ENCODE measurements around the gene METTL9.
"Not testable (repeated sequence)": the region's sequence is repeated elsewhere in the genome, so short reads cannot be mapped to it uniquely, and the experiment has no call there.

Gene METTL9

GRCh38 chr16:21560462-21560861 is 38.9 kb upstream of the METTL9 start:
- H3K27ac Mint-ChIP-seq, result no peak overlapping the region
- H3K36me3 Mint-ChIP-seq (ENCODE audit: low read depth), result no peaks in the 10 kb centered on the region
- no peak for TF ChIP-seq CTCF (IDR thresholded peaks at IDR 0.05)
- H3K4me1 Mint-ChIP-seq, result no peaks in the 10 kb centered on the region
- peaks cover 20% of the 10 kb centered on the region for H3K27me3 Mint-ChIP-seq (ENCODE audit: low read depth, poor library complexity)
- no peak for DNase-seq
- no peaks in the 10 kb centered on the region for H3K9me3 Mint-ChIP-seq
- no peak overlapping the region for H3K4me3 Mint-ChIP-seq

- H3K36me3 Mint-ChIP-seq (ENCODE audit: low read depth), result no peaks in the 10 kb centered on the region
- no peak for DNase-seq
- TF ChIP-seq CTCF (IDR thresholded peaks at IDR 0.05), result no peak
- no peak overlapping the region for H3K4me3 Mint-ChIP-seq
- no peaks in the 10 kb centered on the region for H3K4me1 Mint-ChIP-seq
- no peak overlapping the region for H3K27ac Mint-ChIP-seq
- H3K27me3 Mint-ChIP-seq (ENCODE audit: low read depth, poor library complexity), result peaks cover 3% of the 10 kb centered on the region
- no peaks in the 10 kb centered on the region for H3K9me3 Mint-ChIP-seq
These were observed 35.7 kb upstream of the METTL9 start for GRCh38 chr16:21563676-21564075.

- DNase-seq, H3K4me1 Mint-ChIP-seq, H3K4me3 Mint-ChIP-seq: not testable (repeated sequence)
These were observed 35.0 kb upstream of the METTL9 start for GRCh38 chr16:21564367-21564766.

GRCh38 chr16:21565507-21565860 is 33.9 kb upstream of the METTL9 start:
- Mint-ChIP-seq H3K4me3 (no peak overlapping the region), H3K27ac (no peak overlapping the region), H3K36me3 (ENCODE audit: low read depth) (no peaks in the 10 kb centered on the region), H3K9me3 (no peaks in the 10 kb centered on the region), H3K4me1 (no peaks in the 10 kb centered on the region), H3K27me3 (ENCODE audit: low read depth, poor library complexity) (no peaks in the 10 kb centered on the region)
- no peak for TF ChIP-seq CTCF (IDR thresholded peaks at IDR 0.05)
- DNase-seq, result no peak

More at GRCh38 chr16:21564367-21564766, 35.0 kb upstream of the METTL9 start:
- H3K27me3 Mint-ChIP-seq (ENCODE audit: low read depth, poor library complexity); H3K9me3 Mint-ChIP-seq; H3K27ac Mint-ChIP-seq; H3K36me3 Mint-ChIP-seq (ENCODE audit: low read depth): not testable (repeated sequence)

GRCh38 chr16:21565861-21566669 is 33.3 kb upstream of the METTL9 start:
- H3K4me3 Mint-ChIP-seq, result no peak overlapping the region
- no peak for DNase-seq
- H3K36me3 Mint-ChIP-seq (ENCODE audit: low read depth), result no peaks in the 10 kb centered on the region
- H3K9me3 Mint-ChIP-seq, result no peaks in the 10 kb centered on the region
- H3K27me3 Mint-ChIP-seq (ENCODE audit: low read depth, poor library complexity), result no peaks in the 10 kb centered on the region
- no peak overlapping the region for H3K27ac Mint-ChIP-seq
- TF ChIP-seq CTCF (IDR thresholded peaks at IDR 0.05), result no peak
- no peaks in the 10 kb centered on the region for H3K4me1 Mint-ChIP-seq

- TF ChIP-seq CTCF (IDR thresholded peaks at IDR 0.05), result no peak
- DNase-seq, result no peak
- H3K4me3 Mint-ChIP-seq, result no peak overlapping the region
- H3K4me1 Mint-ChIP-seq, result no peaks in the 10 kb centered on the region
- no peaks in the 10 kb centered on the region for H3K9me3 Mint-ChIP-seq
- no peaks in the 10 kb centered on the region for H3K36me3 Mint-ChIP-seq (ENCODE audit: low read depth)
- no peaks in the 10 kb centered on the region for H3K27me3 Mint-ChIP-seq (ENCODE audit: low read depth, poor library complexity)
- no peak overlapping the region for H3K27ac Mint-ChIP-seq
These were observed 32.4 kb upstream of the METTL9 start for GRCh38 chr16:21566891-21567414.

GRCh38 chr16:21567496-21567895 is 31.9 kb upstream of the METTL9 start:
- not testable (repeated sequence) for H3K4me3 Mint-ChIP-seq; H3K36me3 Mint-ChIP-seq (ENCODE audit: low read depth); H3K9me3 Mint-ChIP-seq; H3K27me3 Mint-ChIP-seq (ENCODE audit: low read depth, poor library complexity); H3K4me1 Mint-ChIP-seq; DNase-seq; H3K27ac Mint-ChIP-seq
